ENCODE data around the gene BMPER. TPM values are rescaled to one million over a fixed set of nuclear protein-coding genes. Genes with fewer than 3 reads are reported as not detected.

Gene BMPER
- total RNA-seq, 2 experiments from 2014 or later, result not detected

DNA sequence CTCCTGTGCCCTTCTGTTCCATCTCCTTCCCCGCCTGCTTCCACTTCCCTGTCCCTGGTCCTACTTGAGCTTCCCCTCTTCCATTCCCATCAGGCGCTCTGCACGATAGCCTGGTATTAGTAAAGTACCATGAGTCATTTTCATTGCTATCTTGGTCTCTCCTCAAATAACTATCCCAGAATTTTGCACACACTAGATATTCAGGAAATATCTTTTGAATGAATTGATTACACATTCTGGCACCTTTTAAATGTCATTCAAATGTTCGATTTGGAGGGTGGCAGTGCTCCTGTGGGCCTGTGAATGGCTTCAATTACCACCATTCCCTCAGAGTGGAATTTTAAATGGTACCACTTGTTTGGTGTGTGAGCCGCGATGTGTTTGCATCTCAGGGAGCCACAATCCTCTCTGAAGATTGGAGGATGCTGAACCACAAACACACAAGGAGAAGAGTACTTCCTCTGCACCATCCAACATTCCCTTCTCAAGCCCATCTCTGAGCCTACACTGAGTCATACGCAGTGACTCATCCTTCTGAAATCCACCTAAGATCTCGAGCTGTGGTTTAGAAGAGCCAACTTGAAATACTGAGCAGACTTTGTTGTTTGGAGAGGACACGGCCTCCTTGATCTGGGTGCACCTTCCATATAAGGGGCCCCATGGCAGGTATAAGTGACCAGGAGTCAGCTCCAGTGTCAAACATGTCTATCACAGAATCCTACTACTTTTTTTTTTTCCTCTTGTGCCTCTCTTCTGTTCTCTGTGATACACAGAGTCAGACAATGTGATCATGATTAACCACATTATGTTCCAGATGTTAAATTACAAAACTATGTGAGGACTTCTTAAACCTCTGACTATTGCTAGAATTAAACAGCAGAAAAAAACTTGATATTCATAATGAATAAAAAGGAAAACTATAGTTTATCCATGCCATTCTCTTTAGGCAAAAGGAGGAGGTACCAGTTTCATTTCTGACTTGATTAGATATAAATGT is 81.9 kb downstream of the BMPER start:
- Mint-ChIP-seq H3K27me3 (no peaks in the 10 kb centered on the region), H3K36me3 (no peaks in the 10 kb centered on the region), H3K4me3 (no peak overlapping the region), H3K4me1 (ENCODE audit: low read depth) (no peaks in the 10 kb centered on the region), H3K9me3 (no peaks in the 10 kb centered on the region), H3K27ac (no peak overlapping the region)
- POLR2A ChIA-PET, result no interaction called here
- intact Hi-C loops (cut with micrococcal nuclease), result no loop called here
- DNase-seq, result no peak
- CTCF ChIA-PET, result no interaction called here

DNA sequence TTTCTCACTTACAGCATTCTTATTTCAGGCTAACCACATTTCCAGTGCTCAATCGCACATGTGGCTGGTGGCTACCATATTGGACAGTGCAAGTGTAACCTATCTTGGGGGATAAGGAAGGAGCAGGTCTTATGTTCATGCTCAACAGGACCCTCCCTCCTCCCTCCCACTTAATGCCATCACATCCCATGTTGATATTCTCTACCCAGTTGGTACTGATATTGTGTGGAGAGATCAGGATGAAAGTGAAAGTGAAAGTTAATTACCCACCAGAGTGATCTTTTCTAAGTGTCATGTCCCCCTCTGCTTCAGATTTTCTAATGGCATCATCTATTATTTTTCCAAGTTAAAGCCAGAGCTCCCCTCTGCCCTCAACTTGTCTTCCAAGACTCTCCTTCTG is 91.6 kb downstream of the BMPER start:
- no peaks in the 10 kb centered on the region for H3K27me3 Mint-ChIP-seq
- H3K27ac Mint-ChIP-seq, result no peak overlapping the region

DNA sequence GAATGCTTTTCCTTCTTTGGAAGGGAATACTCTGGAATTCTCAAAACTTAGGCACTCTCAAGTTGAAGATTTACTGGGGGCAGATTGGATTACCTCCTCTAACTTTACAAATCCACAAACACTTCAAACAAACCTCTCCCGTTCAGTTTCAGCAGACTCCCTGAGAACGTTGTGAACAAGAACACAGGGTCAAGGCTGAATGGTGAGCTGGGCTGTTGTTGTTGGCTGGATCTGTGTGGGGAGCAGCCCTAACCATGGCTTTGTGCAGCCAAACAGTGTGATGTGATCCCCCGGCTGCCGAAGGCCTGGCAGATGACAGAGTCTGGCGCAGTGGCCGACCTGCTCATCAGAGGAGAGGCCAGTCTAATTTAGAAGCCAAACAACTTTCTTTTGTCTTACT is 93.1 kb downstream of the BMPER start:
- Mint-ChIP-seq H3K4me1 (ENCODE audit: low read depth) (peaks cover 6% of the 10 kb centered on the region), H3K9me3 (peaks cover 7% of the 10 kb centered on the region), H3K27ac (no peak overlapping the region), H3K36me3 (no peaks in the 10 kb centered on the region), H3K27me3 (no peaks in the 10 kb centered on the region), H3K4me3 (no peak overlapping the region)
- ChIA-PET CTCF (no interaction called here), POLR2A (no interaction called here)
- intact Hi-C loops (cut with micrococcal nuclease), result no loop called here
- no peak for DNase-seq

More for the DNA sequence above, 91.6 kb downstream of the BMPER start:
- intact Hi-C loops (cut with micrococcal nuclease), result no loop called here
- no peak for DNase-seq
- CTCF ChIA-PET, result no interaction called here
- POLR2A ChIA-PET, result no interaction called here
- Mint-ChIP-seq H3K36me3 (no peaks in the 10 kb centered on the region), H3K4me3 (no peak overlapping the region), H3K4me1 (ENCODE audit: low read depth) (peaks cover 6% of the 10 kb centered on the region), H3K9me3 (peaks cover 3% of the 10 kb centered on the region)

DNA sequence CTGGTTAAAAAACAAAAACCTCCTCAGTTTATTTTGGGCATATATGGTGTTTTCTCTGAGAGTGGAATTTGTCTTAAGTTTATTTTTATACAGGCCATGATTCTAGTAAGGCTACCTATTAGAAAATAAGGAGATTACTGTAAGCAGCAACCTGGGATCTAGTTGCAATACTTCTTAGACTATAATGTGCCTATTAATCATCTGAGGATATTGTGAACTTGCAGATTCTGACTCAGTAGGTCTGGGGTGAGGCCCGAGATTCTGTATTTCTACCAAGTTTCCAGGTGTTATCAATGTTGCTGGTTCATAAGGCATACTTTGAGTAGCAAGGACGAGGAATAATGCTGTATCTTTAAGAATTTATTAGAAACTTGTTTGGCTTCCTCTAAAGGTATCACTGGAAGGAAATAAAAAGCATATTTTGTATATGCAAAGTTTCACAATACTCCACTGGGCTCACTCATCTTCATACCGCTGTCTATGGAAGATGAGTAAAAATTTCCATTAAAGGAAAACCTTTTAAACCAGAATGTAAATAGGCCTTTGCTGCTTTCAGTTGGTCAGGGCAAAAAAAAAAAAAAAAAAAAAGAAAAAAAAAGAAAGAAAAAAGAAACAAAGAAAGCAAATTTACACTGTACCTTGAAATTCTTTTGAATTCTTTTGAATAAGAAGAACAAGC is 105.8 kb downstream of the BMPER start:
- no peaks in the 10 kb centered on the region for H3K27me3 Mint-ChIP-seq
- ChIA-PET POLR2A (no interaction called here), CTCF (no interaction called here)
- no peaks in the 10 kb centered on the region for H3K9me3 Mint-ChIP-seq
- no peak overlapping the region for H3K27ac Mint-ChIP-seq
- H3K4me1 Mint-ChIP-seq (ENCODE audit: low read depth), result no peaks in the 10 kb centered on the region
- H3K4me3 Mint-ChIP-seq, result no peak overlapping the region
- H3K36me3 Mint-ChIP-seq, result no peaks in the 10 kb centered on the region
- intact Hi-C loops (cut with micrococcal nuclease), result no loop called here
- no peak for DNase-seq

DNA sequence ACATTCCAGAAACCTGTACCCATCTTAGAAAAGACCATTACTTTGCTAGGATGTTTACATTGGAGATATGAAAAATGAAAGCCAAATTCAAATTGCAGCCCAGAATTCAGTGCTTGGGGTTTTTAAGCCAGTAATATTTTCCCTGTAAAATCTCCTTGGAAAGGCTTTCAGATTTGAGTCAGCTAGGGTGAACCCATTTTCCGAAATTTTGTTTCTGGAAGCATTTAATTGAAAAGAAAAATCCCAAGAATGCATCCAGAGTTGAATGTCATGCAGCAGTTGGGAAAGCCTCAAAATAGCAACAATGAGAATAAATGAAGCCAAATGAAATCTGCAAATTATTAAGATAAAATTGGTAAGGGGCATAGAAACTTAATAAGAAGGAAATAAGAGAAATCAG is 106.4 kb downstream of the BMPER start:
- H3K9me3 Mint-ChIP-seq, result no peaks in the 10 kb centered on the region
- H3K27me3 Mint-ChIP-seq, result no peaks in the 10 kb centered on the region
- no peak overlapping the region for H3K27ac Mint-ChIP-seq
- no peak for DNase-seq
- CTCF ChIA-PET, result no interaction called here
- H3K4me3 Mint-ChIP-seq, result no peak overlapping the region
- POLR2A ChIA-PET, result no interaction called here
- intact Hi-C loops (cut with micrococcal nuclease), result no loop called here
- H3K4me1 Mint-ChIP-seq (ENCODE audit: low read depth), result no peaks in the 10 kb centered on the region
- H3K36me3 Mint-ChIP-seq, result no peaks in the 10 kb centered on the region

DNA sequence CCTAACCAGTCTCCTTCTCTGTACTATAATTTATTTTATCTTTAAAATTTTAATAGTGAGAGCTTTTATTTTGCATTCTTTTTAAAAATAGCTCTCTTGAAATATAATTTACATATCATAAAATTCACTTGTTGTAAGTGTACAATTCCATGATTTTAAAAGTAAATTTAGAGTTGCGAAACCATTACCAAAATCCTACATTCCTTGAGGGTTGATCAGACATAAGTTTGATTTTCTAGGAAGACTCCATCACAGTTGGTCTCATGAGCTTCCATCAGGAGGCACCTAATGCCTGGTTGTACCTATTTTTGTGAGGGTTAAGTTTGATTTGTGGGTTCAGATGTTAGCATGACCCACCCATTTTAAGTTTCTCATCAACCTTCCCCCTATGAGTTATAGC is 108.1 kb downstream of the BMPER start:
- DNase-seq, result no peak
- Mint-ChIP-seq H3K36me3 (no peaks in the 10 kb centered on the region), H3K9me3 (no peaks in the 10 kb centered on the region), H3K27me3 (no peaks in the 10 kb centered on the region), H3K4me1 (ENCODE audit: low read depth) (no peaks in the 10 kb centered on the region), H3K4me3 (no peak overlapping the region), H3K27ac (no peak overlapping the region)
- CTCF ChIA-PET, result no interaction called here
- intact Hi-C loops (cut with micrococcal nuclease), result no loop called here
- POLR2A ChIA-PET, result no interaction called here

DNA sequence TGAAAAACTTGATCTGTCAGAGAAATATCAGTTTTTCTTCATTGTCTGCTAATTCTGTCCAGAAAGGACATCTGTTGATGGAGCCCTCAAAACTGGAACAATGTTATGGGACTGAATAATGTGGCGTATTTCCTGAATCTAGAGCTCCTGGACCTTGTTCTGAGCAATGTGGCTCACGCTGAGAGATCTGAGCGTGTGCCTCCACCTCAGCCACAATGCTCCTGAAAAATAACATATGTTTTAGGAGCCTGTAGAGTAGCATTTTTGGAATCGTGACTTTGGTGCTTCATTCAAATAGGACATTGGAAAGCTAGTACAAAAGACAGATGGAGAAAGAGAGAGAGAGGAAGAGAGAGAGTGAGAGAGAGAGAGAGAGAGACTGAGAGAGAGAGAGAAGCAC is 110.3 kb downstream of the BMPER start:
- POLR2A ChIA-PET, result no interaction called here

DNA sequence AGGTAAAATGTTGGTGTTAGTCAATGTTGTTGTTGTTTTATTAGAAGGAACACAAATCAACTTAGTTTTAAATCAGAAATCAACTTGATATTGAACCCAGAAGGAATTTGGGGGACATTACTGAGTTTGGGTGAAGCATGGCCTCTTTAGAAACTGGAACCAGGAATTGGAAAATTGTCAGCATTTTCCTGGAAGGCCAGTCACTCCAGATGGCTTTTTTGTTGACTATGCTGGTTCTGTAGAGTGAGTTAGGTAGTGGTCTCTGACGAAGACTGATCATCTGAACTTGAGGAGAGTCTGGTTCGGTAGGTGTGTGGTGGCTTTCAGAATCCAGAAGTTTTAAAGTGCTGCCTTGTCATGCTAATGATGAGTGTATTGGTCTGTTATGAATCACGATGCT is 111.5 kb downstream of the BMPER start:
- intact Hi-C loops (cut with micrococcal nuclease), result no loop called here
- no peaks in the 10 kb centered on the region for H3K9me3 Mint-ChIP-seq
- no peaks in the 10 kb centered on the region for H3K36me3 Mint-ChIP-seq
- H3K27me3 Mint-ChIP-seq, result no peaks in the 10 kb centered on the region
- no peak overlapping the region for H3K4me3 Mint-ChIP-seq
- POLR2A ChIA-PET, result no interaction called here
- DNase-seq, result no peak
- H3K27ac Mint-ChIP-seq, result no peak overlapping the region
- no peaks in the 10 kb centered on the region for H3K4me1 Mint-ChIP-seq (ENCODE audit: low read depth)
- CTCF ChIA-PET, result no interaction called here

More for the DNA sequence above, 110.3 kb downstream of the BMPER start:
- DNase-seq, result no peak
- Mint-ChIP-seq H3K4me1 (ENCODE audit: low read depth) (no peaks in the 10 kb centered on the region), H3K9me3 (no peaks in the 10 kb centered on the region), H3K27me3 (no peaks in the 10 kb centered on the region), H3K27ac (no peak overlapping the region), H3K4me3 (no peak overlapping the region), H3K36me3 (no peaks in the 10 kb centered on the region)
- CTCF ChIA-PET, result no interaction called here
- intact Hi-C loops (cut with micrococcal nuclease), result no loop called here

DNA sequence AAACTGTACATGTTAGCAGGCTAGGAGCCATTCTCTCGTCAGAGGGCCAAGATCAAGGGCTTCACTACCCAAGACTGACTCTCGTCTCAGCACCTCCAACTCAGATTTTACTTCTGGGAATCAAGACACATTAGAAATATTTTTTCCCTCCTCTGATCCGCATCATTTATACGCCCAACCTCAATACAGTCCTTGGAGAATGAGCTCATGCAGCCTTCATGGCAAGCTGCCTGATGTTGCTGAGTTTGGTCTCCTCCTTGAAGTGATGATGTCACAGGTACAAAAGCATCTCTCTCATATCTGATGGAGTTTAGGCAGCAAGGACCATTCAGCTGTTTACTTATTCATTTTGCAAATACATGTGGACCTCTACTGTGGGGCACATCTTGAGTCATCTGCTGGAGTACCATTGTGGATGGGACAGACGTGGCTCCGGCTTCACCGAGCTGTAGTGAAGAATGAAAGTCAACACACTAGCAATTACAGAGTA is 114.0 kb downstream of the BMPER start:
- H3K4me3 Mint-ChIP-seq, result no peak overlapping the region
- DNase-seq, result no peak
- no peaks in the 10 kb centered on the region for H3K27me3 Mint-ChIP-seq
- ChIA-PET CTCF (no interaction called here), POLR2A (no interaction called here)
- intact Hi-C loops (cut with micrococcal nuclease), result no loop called here
- no peaks in the 10 kb centered on the region for H3K36me3 Mint-ChIP-seq
- H3K9me3 Mint-ChIP-seq, result no peaks in the 10 kb centered on the region
- H3K27ac Mint-ChIP-seq, result no peak overlapping the region
- H3K4me1 Mint-ChIP-seq (ENCODE audit: low read depth), result no peaks in the 10 kb centered on the region

DNA sequence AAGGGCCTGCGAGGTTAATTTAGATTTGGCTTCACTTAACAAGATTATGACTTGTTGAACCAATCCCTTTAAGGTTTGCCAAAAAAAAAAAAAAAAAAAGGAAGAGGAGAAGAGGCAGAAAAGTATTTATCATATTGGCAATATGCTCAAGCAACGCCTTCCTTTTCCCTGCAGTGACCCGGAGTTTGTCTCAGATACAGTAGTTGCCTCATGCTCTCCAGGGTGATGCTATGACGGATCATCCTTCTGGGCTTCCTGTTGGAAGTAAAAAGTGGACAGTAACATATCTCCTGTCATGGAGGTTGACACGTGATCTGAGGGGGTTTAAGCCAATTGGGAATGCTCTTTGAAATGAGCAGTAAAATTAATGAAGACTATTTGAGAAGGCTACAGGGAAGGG is 117.3 kb downstream of the BMPER start:
- ChIA-PET CTCF (no interaction called here), POLR2A (interaction anchor here (0.5 kb wide), 1 partner anchor 41 kb away, joined by 3 read pairs; no protein-coding TSS in a partner anchor)
- intact Hi-C loops (cut with micrococcal nuclease), result no loop called here
- Mint-ChIP-seq H3K4me3 (no peak overlapping the region), H3K27ac (no peak overlapping the region), H3K9me3 (no peaks in the 10 kb centered on the region), H3K36me3 (no peaks in the 10 kb centered on the region), H3K27me3 (peaks cover 3% of the 10 kb centered on the region), H3K4me1 (ENCODE audit: low read depth) (no peaks in the 10 kb centered on the region)
- no peak for DNase-seq

DNA sequence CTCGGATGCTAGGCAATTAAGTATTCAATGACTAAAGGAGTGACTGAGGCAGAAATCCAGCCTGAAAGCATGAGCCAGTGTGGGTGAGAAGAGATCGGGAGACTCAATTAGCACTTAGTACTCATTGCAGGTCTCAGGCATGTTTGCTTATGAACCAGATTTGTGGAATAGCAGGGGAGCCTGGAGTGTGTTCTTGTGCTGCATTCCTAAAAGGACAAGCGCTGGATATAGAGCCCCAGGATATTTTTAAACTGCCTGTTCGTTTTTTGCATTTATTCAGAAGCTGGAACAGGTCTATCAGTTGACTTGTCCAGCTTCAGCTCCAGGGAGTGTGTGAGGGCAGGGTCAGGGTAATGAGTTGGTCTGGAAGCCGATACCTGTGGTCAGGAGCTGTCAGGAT is 120.3 kb downstream of the BMPER start:
- ChIA-PET POLR2A (no interaction called here), CTCF (interaction anchor here (0.6 kb wide), 1 partner anchor 181 kb away, joined by 3 read pairs; no protein-coding TSS in a partner anchor)
- H3K27ac Mint-ChIP-seq, result no peak overlapping the region
- H3K9me3 Mint-ChIP-seq, result no peaks in the 10 kb centered on the region
- intact Hi-C loops (cut with micrococcal nuclease), result no loop called here
- H3K4me1 Mint-ChIP-seq (ENCODE audit: low read depth), result no peaks in the 10 kb centered on the region
- no peak for DNase-seq
- H3K4me3 Mint-ChIP-seq, result no peak overlapping the region
- H3K36me3 Mint-ChIP-seq, result no peaks in the 10 kb centered on the region
- H3K27me3 Mint-ChIP-seq, result peaks cover 3% of the 10 kb centered on the region

DNA sequence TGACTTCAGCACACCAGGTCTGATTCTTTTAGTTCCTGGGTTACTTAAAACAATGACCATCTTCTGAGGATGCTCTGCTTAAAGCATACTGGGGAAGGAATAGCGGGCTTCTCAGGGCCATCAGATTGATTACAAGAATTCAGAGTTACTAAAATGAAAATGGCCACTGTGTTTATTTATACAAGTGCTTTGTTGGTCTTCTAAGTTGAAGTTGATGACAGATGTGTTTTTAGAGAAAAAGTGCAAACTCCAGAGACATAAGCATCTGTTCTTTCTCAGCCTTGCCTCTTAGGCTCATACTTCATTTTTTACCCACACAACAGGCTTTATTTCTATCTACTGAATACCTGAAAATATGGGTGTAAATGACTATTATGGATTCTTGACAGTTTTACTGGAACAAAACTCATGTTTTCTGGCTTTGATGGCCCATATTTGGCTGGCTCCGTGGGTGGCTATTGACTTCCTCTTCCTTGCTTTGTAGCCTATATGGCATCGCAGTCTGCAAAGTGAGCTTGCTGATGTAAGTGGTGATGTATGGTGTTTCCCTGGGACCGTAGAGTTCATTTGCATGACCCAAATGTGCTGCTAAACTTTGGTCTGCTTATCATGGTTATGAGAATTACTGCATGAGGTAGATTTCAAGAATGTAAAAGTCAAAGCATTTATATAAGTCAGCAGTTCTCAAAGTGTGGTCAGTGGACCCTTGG is 121.3 kb downstream of the BMPER start:
- Mint-ChIP-seq H3K9me3 (no peaks in the 10 kb centered on the region), H3K36me3 (no peaks in the 10 kb centered on the region), H3K4me3 (no peak overlapping the region), H3K27ac (no peak overlapping the region), H3K27me3 (peaks cover 3% of the 10 kb centered on the region), H3K4me1 (ENCODE audit: low read depth) (no peaks in the 10 kb centered on the region)
- no peak for DNase-seq
- POLR2A ChIA-PET, result no interaction called here
- intact Hi-C loops (cut with micrococcal nuclease), result no loop called here
- CTCF ChIA-PET, result interaction anchor here (0.6 kb wide), 1 partner anchor 182 kb away, joined by 3 read pairs; no protein-coding TSS in a partner anchor

Measured in activated CD4-positive, alpha-beta memory T cell treated with anti-CD3 and anti-CD28 coated beads for 36 hours (primary cell).